Cerebellar nuclear complex (tissue), 1 donor: Measurements from ENCODE around the gene ADAMTS1.
"Not testable (repeated sequence)": the region's sequence is repeated elsewhere in the genome, so short reads cannot be mapped to it uniquely, and the experiment has no call there.

Experiments used
- DNase-seq, 2 experiments: peaks; one replicate each; lab custom pipeline; 2025; lab: John Stamatoyannopoulos, UW

ADAMTS1 gene

DNA sequence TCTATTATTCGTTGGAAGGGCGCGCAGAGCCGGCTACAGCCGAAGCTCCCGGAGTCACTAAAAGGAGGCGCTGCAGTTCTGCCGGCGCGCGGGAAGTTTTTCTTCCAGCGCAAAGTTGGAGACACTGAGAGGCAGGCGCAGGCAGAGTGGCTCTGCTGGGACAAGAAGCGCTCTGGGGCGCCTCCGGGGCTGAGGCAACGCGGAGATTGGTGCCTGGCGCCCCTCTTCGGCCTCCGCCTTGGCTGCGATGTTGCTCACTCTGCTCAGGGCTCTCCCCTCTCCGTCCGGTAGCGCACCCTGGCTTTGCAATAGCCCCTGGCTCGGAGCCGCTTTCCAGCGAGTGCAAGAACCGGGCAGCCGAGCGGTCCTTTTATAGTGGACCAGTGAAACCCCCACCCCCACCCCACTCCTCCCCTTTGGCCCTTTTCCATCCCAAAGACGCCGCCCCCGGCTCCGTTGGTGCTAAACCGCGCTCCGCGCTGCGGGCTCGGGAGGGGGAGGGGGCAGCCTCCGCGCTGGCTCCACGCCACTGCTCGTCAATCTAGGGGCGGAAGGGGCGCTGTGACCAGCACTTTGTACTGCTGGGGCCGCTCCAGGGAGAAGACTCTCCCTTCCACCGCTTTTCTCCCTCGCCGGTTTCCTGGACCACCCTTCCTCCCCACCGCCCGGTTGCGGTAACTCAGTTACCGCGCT, at the start of gene ADAMTS1:
ADAMTS1 (minus strand) TSS at position 344 of the 693 bp plus-strand sequence. CDS start 455 bp downstream, outside the sequence.
- no peak for DNase-seq

DNA sequence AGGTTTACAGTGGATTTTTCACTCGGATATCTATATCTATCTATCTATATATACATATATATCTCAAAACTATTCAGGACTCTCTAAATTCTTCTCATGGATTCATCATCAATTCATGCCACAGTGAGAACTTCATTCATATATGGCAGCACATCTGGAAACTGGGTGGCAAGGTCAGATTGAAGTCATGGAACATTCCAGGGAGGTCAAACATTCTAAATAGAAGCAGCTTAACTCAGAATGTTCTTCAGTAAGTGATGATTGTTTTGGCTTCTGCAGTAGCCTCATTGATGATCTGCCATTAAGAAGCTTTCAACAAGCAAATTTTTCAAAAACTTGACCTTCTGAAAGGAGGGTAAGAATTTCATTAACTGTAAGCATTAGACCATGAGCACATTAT, 46.9 kb upstream of the ADAMTS1 start:
- no peak for DNase-seq

DNA sequence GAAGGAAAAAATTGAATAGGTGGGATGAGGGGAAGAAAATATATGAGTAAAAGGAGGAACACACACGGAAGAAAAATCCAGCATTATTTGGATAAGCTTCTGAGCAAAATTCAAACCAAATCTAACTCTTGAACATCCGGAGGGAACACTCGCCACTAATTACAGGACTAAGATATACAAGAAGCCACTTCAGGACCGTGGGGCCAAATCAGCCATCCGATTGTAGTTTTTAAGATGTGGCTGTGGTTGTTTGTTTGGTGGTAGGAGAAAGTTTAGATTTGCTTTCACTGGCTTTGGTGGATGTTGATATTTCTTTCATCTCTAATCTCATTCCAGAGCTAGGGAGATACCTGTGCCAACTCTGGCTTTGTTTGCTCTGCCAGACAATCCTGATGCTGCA, 43.7 kb upstream of the ADAMTS1 start:
- no peak for DNase-seq

DNA sequence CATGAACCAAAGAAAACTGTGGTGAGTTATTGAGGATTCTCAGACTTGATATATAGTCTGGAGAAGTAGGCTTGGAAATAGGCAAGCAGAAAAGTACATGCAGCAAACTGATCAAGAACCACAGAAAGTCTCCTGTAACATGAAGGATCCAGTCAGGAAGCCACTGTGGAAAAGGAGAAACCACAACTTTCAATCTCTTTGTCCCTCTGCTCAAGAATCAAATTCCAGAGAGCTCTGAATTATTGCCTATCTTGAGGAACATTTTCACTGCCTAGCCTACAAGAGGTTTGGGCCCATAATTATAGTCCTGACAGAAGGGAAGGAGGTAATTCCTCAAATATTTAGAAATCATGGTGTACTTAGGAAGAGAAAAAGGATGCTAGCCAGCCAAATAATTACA, 43.0 kb upstream of the ADAMTS1 start:
- no peak for DNase-seq

DNA sequence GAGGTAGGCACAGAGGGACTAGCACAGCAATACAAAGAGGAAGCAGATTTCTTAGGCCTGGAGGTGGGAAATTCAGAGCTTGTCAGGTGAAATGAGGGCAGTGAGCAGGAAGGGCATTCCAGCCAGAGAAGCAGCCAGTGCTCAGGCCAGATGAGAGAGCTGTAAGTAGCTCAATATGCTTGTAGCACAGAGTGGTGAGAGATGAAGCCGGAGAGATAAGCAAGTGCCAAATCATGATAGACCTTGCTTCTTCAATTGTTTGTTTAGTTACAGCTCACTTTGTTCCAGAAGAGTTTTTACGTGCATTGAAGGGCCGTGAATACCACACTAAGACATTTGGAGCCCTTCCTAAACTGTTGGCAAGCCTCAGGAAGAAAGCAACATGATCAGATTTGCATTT, 42.0 kb upstream of the ADAMTS1 start:
- DNase-seq: no peak

DNA sequence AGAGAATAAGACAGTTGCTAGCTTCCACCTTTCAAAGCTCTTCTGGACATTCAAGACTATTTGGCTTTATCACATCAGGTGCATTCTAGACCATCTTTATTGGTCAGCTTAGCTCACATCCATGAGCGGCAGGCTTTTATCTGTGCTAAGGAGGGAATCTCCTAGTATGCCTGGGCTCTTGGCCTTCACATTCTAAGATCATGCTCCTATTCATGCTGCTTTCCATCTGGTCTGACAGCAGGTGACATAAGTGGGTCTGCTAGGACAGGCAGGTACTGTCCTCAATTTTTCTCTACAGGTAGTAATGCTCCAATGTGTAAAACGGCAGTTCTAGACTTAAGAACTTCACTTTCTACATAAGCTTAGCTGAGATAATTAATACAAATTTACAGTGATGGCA, 39.2 kb upstream of the ADAMTS1 start:
- DNase-seq: peak; percentile 46 to 75

DNA sequence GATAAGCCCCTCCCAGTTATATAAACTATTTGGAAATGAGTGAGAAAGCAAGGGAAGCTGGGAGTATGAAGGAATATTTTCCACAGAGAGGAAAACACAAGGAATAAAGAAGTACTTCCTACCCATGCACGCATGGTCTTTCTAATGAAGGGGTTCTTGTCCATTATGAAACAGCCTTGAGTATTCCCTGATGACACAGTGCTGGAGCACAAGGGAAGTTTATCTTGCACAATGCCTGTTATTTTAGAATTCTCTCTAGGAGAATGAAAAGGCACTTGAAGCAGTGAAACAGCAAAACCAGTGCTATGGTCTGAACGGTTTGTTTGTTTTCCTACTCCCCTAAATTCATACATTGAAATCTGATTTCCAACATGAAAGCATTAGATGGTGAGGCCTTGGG, 38.6 kb upstream of the ADAMTS1 start:
- DNase-seq: no peak

DNA sequence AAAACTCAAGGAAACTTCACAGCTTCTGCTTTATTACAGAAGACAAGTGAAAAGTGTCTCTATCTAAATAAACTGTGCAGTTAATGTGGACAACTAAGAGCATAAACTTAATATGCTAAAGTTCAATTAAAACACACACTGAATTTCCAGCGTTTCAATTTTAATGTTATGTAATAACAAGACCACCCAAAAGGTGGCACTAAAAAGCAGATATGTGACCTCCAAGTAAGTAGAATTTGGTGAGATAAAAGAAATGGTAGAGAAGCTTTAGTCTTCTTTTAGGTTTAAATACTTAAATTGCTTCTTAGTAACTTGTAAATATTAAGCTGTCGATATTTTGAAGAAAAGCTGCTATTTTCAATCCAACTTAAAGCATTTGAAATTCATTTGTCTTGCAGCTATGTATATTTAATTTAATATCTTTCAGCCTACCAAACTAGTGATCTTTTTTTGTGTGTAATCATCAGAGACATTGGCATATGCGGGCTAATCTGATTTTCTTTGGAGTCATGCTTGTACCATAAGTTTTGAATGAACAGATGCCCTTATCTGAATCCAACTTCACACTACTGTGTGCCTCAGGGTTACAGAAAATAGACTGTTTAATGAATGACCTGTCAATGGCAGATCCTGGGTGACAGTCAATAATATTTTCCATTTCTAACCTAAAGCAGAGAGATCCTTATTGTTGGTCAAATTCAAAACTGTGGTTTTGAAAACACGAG, 36.5 kb upstream of the ADAMTS1 start:
- DNase-seq: no peak

DNA sequence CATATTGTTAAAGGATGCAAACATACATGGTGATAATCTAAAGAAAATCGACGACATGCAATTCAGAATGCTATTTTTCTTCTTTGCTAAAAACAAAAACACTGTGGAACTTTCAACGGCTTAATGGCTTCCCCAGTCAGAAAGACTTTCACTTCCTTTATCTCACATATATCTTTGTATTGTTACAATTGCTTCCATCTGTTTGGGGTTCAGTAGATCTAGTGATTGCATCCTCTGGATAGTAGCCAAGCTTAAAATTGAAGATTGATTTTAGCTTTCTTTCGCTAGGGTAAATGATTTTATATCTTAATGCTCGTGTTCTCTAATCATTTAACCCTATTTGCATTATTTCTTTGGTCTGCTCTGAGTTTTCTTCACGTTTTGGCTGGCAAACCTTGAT, 31.8 kb upstream of the ADAMTS1 start:
- DNase-seq: no peak

DNA sequence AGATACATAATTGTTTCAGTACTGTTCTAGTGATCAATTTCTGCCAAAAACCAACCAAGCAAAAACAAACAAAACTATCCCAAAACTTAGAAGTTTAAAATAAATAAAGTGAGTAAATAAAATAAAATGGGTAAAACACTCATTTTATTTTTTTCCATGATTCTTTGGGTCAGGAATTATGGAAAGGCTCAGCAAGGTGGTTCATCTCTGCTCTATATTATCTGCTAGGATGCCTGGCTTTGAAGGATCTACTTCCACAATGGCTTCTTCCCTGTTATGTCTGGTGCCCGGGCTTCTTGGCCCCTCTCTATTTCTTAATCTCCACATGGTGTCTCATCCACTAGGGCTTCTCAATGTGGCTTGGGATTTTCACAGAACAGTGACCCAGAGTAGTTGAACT, 29.1 kb upstream of the ADAMTS1 start:
- DNase-seq: no peak

DNA sequence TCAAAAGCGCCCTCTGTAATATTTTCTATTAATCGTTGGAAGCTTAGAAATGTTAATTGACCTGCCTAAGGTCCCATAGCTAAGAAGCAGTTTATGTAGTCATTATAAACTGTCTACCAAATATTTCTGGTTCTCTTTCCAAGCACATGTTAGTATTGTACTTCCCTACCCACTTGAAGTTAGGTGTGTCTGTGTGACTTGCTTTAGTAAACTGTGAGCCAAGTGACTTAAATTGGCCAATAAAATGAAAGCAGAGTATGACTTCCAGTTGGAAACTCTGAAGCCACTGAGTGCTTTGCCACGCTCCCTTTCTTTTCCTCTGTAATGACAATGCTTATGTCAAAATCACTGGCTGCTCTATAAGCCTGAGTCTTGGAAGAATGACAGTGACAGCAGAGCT, 20.6 kb upstream of the ADAMTS1 start:
- no peak for DNase-seq

DNA sequence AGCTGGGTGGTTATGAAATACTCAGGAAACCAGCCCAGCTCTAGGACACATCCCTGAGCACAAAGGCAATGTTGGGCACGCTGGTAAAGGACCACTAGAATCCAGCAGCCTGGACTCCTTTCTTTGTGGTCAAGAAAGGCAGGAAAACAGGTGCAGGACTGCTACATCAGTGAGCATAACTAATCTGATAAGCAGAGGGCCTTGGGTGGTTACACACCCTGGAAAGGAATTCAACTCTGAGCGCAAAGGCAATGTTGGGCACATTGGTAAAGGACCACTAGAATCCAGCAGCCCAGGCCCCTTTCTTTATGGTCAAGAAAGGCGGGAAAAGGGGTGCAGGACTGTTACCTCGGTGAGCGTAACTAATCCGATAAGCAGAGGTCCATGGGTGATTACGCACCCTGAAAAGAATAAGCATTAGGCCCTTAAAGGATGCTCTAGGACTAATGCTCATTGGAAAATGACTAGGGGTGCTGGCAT, 11.7 kb upstream of the ADAMTS1 start:
- DNase-seq: not testable (repeated sequence)

DNA sequence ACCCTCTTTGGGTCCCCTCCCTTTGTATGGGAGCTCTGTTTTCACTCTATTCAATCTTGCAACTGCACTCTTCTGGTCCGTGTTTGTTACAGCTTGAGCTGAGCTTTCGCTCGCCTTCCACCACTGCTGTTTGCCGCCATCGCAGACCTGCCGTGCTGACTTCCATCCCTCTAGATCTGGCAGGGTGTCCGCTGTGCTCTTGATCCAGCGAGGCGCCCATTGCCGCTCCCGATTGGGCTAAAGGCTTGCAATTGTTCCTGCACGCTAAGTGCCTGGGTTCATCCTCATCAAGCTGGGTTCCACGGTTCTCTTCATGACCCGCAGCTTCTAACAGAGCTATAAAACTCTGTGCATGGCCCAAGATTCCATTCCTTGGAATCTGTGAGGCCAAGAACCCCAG, 9.5 kb upstream of the ADAMTS1 start:
- DNase-seq: not testable (repeated sequence)

DNA sequence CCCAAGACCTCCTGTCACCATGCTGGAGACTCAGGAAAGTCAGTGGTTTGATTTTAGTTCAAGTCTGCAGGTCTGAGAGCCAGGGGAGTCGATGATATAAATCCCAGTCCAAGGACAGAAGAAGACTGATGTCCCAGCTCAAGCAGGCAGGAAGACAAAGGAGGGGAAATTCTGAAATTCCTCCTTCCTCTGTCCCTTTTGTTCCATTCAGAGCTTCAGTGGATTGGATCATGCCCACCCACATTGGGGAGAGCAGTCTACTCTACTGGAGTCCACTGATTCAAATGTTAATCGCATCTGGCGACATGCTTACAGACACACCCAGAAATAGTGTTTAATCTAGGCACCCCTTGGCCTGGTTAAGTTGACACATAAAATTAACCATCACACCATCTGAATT, 7.2 kb upstream of the ADAMTS1 start:
- DNase-seq: no peak

DNA sequence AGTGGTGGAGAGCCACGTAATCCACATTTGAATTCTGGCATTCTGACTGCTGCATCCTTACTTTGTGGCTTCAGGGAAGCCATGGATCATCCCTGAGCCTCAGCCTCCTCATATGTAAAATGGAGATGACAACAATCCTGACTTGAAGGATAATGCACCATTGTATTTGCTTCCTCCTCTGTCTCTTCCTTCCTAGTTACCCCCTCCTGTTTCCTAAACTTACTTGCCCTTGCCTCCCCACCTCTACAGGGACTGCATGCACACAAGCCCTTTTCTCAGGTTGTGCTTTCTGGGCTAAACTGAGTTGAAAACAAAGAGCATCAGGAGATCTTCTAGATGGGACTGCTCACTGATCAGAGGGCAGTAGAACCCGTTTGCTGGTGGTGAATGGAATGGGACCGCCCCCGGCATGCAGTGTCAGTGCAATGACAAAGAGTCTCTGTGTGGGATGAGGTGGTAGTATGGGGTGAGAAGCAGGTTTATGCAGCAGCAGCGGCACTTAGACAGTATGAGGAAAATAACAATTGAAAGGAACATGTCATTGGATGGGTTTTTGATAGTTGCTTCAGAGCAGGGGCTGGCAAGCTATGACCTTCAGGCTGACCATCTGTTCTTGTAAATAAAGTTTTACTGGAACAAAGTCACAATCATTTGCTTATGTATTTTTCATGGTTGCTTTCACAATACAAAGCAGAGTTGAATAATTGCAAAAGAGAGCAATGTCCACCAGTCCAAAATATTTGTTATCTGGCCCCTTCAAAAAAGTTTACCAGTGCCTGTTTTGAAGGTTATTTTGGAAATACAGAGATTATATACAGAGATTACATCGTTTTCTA, 6.1 kb upstream of the ADAMTS1 start:
- DNase-seq: no peak

DNA sequence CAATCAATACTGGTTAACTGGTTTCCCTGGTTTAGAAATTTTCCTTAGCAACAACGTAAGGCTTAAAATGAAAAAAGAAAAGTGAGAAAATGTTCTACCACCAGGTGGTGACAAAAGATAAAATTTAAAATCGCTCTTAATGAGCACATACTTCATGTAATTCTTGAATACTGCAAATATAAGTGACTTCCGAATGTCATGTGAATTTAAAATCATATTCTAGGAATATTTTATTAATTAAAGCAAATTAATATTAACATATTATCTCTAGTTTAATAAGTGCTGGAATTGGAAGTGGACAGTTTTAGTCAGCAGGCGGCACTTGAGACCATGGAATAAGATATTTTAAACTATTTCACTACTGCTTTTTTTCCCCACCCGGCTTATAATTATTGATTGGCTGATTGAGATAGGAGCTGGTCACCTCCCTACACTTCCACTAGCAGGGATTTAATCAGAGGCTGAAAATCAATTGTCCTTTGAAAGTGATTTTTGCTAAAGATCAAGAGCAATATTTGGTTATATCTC, 5.0 kb upstream of the ADAMTS1 start:
- peak in 1 of 2 experiments; percentile 31 for DNase-seq

DNA sequence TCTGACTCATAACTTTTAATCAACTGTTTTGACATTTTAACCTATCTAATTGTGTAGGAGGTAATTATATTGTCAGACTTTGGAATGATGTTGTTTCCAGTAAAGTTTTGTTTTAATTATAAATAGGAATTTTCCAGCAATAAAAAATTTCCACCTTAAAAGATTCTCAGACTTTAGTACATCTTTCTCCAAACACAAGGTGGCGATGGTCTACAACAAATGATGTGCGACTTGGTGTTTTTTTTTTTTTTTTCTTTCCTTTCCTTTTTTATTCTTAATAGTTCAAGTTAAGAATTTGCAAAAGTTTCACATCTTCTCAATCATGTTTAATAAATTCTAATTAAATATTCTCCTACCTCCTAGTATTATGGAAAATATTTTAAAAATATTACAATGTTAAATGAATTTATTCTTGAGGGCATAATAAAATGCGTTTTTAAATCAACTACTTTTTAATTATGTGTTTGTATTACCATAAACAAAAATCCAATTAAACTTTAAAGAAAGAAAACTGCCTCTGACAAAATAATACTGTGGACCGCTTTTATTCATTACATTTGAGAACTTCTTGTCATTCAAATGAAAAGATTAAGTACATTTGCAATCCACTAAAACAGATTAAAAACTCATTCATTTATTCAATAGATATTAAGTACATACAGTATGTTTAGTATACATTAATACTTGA, 4.4 kb upstream of the ADAMTS1 start:
- no peak for DNase-seq

DNA sequence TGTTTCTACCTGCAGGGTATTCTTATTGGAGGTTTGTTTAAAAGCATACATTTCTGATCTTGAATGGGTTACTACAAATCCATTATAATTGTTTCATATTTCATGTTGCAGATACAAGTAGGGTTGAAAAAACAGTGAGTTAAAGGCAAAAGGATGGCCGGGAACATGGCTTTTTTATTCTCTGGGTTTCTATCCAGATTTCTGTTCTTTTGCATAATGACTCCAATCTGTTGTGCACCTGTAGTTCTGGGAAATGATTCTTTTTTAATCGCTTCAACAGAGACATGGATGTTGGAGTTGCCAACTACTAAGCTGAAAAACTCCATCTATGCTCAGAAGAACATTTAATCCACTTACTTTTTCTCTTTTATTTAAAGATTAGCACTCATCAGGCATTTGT, 2.7 kb upstream of the ADAMTS1 start:
- peak in 1 of 2 experiments; percentile 6 for DNase-seq

DNA sequence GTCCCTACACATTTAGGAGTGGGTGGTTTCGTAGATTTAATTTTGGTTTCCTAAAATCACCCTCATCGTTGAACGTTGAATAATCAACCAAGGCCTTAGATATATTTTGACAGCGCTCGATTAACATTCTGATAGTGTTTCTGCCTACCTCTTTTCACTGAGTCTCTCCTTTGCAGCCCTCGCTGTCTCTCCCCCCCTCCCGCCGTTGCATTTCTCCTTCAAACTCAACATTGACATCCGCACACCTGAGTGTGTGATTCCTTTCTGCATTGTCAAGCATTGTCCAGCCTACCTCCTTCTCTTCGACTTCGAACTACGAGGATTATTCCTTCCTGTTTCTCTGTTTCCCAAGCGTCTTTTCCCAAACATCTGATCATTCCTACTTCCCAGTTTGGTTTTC, 1.8 kb upstream of the ADAMTS1 start:
- no peak for DNase-seq

DNA sequence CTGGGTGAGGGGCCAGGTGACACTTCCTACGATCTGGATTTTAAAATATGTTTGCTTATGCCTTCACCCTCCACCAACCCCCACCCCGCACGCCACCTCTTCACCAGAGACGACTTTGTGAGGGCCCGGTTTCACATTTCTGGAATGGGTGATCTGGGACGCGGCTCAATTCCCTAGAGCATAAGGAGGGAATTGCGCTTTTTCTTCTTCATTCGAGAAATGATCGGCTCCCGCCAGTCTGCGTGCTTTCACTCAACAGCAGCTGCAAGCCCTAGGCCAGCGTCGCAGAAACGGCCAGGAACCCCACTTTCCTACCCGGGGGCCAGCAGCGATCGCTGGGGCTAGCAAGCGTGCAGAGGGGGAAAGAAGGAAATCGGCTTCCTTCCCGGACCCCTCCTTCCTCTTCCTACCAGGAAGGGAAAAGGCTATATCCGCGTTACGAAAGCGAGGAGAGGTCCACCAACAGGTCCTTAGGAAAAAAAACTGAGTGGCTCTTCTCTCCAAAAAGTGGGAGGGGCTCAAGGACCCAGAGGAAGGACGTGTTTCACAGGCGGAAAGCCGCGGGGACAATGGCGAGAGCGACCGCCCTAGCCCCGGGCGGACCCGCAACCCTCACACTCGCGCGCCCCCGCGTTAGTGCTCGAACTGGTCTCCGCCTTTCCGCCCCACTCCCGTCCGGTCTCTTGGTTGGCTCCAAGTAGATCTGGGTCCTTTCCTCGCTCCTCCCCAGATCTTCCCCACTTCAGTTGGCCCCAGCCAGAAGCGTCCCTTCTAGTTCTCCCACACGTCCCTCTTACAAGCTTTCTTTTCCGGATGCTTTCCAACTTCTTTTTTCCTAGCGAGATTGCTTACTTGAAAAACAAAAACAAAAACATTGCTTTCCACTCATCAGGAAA, 1.1 kb upstream of the ADAMTS1 start:
- no peak for DNase-seq

DNA sequence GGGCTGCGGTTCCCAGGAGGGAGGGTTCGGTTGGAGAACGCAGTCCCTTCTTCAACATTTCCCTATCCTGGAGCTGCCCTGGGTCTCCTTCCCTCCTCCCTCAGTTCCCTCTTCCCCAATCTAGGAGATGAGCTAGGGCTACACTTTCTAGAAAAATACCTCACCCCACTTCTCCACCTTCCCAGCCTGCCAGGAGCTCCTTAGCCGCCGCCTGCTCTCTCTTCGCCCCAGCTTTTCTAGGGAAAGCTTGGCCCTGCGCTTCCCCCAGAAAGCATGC, 488 bp upstream of the ADAMTS1 start:
- DNase-seq: no peak
